GM23248 (cell line): ENCODE data around the gene CLEC2D.

ENCODE experiments used
- EZH2 ChIP-seq: fragments of 200-600 bp; sonication (generic); IDR thresholded peaks from 2 replicates; pipeline ENCODE4 v1.6.1; 2018; ENCODE audit warnings: antibody characterized with exemption, mild to moderate bottlenecking; ENCODE audit not compliant: insufficient read depth, poor library complexity, severe bottlenecking
- EZH2phosphoT487 ChIP-seq: fragments of 200-600 bp; sonication (generic); IDR thresholded peaks from 2 replicates; pipeline ENCODE4 v1.6.1; 2018; ENCODE audit warnings: antibody characterized with exemption, moderate library complexity, mild to moderate bottlenecking, low read depth; ENCODE audit not compliant: insufficient read depth

DNA sequence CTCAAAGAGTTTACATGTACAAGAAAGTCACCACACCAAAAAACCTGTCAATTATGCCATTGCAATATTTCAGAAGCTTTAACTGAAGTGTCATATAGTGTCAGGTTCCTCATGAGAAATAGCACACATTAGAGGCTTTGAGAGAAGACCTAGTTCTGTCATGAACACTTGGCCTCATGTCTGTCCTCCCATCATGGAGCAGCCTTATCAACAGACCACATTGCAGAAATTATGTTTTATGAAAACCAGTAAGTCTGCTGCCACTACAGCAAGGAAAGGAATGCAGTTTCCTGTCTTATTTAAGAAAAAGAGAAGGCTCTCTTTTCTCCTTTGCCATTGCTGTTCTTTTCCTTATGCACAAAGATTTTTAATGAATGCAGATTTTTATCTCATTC, 26.2 kb upstream of the CLEC2D start:
- TF ChIP-seq EZH2 (no peak), EZH2phosphoT487 (no peak)
